Measurements from ENCODE around the gene NPEPPS.

Gene NPEPPS

GRCh38 chr17:47603830-47604597 lies 73.1 kb downstream of the NPEPPS start:
- TF ChIP-seq JUND (IDR thresholded peaks at IDR 0.05; ENCODE audit: low read depth): no peak
- no peak for DNase-seq (ENCODE audit: low read depth in 1 of 2, low spot score in 1 of 2)
- in situ Hi-C loops (cut with HindIII; ENCODE audit: low pct_unique_long_range_greater_than_20kb, low sequenced_read_pairs): no loop called here

GRCh38 chr17:47604598-47604927 lies 73.7 kb downstream of the NPEPPS start:
- in situ Hi-C loops (cut with HindIII; ENCODE audit: low pct_unique_long_range_greater_than_20kb, low sequenced_read_pairs): no loop called here
- no peak for TF ChIP-seq JUND (IDR thresholded peaks at IDR 0.05; ENCODE audit: low read depth)
- no peak for DNase-seq (ENCODE audit: low read depth in 1 of 2, low spot score in 1 of 2)

DNA sequence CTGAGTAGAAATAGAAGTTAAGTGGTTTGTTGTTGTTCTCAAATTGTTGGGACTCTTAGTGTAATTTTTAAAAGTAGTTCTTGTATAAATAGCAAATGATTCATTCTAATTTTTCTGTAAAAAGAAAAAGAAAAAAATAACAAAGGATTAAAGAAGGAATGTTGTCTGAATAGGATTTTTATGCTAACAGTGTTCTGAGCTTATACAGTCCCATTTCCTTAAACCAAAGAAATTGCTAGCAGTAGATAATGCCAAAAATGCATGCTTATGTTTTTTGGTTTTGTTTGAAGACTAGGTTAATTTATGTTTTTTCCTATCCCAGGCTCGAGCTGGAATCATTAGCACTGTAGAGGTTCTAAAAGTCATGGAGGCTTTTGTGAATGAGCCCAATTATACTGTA lies 74.1 kb downstream of the NPEPPS start:
- no peak for TF ChIP-seq JUND (IDR thresholded peaks at IDR 0.05; ENCODE audit: low read depth)
- DNase-seq (ENCODE audit: low read depth in 1 of 2, low spot score in 1 of 2): no peak
- in situ Hi-C loops (cut with HindIII; ENCODE audit: low pct_unique_long_range_greater_than_20kb, low sequenced_read_pairs): no loop called here

DNA sequence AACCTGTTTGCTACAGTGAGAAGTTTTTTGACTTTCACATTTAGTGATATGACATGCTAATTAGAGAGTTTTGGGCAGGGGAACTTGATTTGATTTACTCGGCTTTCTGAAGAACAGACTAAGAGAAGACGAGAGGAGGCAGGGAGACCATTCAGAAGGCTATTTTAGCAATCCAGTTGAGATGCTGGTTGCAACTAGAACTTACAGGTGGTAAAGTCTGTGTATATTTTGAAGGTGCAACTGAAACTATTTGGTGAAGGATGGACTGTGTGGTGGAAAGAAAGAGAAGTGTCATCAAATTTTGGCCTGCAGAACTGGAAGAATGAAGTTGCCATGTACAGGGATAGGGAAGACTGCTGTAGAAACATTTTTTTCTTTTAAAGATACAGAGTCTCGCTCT lies 76.6 kb downstream of the NPEPPS start:
- in situ Hi-C loops (cut with HindIII; ENCODE audit: low pct_unique_long_range_greater_than_20kb, low sequenced_read_pairs): no loop called here
- TF ChIP-seq JUND (IDR thresholded peaks at IDR 0.05; ENCODE audit: low read depth): no peak
- DNase-seq (ENCODE audit: low read depth in 1 of 2, low spot score in 1 of 2): no peak

DNA sequence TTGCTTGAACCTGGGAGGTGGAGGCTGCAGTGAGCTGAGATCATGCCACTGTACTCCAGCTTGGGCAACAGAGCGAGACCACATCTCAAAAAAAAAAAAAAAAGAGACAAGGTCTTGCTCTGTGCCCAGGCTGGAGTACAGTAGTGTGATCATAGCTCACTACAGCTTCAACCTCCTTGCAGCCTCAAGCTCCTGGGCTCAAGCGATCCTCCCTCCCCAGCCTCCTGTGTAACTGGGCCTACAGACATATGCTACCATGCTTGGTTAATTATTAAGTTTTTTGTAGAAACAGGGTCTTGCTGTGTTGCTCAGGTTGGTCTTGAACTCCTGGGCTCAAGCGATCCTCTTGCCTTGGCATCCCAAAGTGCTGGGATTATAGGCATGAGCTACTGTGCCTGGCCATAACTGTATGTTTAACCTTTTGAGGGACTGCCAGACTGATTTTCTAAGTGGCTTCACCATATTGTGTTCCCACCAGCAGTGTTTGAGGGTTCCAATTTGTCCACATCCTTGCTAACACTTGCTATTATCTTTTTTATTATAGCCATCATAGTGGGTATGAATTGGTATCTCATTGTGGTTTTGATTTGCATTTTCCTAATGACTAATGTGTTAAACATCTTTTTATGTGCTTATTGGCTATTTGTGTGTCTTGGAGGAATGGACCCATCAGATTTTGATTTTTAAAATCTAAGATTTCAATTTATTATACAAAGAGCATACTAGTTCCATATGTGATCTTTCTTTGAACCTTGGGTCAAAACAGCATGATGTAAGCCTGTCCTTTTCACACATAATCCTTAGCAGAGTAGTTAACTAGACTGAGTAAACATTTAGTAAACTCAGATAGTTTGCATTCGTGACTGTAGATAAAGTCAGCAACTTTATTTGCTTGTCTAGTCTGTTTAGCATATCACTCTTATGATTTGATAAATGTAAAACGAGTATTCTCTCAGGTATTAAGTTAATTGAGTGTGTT lies 80.8 kb downstream of the NPEPPS start:
- no peak for TF ChIP-seq JUND (IDR thresholded peaks at IDR 0.05; ENCODE audit: low read depth)
- no peak for DNase-seq (ENCODE audit: low read depth in 1 of 2, low spot score in 1 of 2)
- in situ Hi-C loops (cut with HindIII; ENCODE audit: low pct_unique_long_range_greater_than_20kb, low sequenced_read_pairs): no loop called here

- peak in 1 of 2 experiments; percentile 71 for DNase-seq (ENCODE audit: low read depth in 1 of 2, low spot score in 1 of 2)
- TF ChIP-seq JUND (IDR thresholded peaks at IDR 0.05; ENCODE audit: low read depth): no peak
- in situ Hi-C loops (cut with HindIII; ENCODE audit: low pct_unique_long_range_greater_than_20kb, low sequenced_read_pairs): no loop called here
Measured at GRCh38 chr17:47615766-47616424, 85.0 kb downstream of the NPEPPS start.

DNA sequence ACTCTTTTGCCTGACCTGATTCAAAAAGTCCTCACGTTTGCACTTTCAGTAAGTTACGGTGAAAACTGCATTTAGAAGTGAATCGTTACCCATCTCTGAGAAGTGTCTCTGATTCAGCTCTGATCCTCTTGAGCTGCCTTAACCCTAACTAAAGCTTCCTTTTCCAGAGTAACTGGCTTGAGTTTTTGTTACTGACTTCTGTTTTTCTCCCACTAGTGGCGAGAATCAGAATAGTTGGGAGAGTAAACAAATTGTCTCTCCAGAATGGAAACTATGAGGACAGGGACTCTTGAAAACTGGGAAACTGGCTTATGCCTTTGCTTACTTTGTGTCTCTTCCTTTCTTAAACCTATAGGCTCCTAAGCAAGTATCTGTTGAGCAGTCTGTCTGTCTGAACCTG lies 87.5 kb downstream of the NPEPPS start:
- peak in 1 of 2 experiments; percentile 61 for DNase-seq (ENCODE audit: low read depth in 1 of 2, low spot score in 1 of 2)
- in situ Hi-C loops (cut with HindIII; ENCODE audit: low pct_unique_long_range_greater_than_20kb, low sequenced_read_pairs): no loop called here
- no peak for TF ChIP-seq JUND (IDR thresholded peaks at IDR 0.05; ENCODE audit: low read depth)

- no peak for TF ChIP-seq JUND (IDR thresholded peaks at IDR 0.05; ENCODE audit: low read depth)
- DNase-seq (ENCODE audit: low read depth in 1 of 2, low spot score in 1 of 2): no peak
- in situ Hi-C loops (cut with HindIII; ENCODE audit: low pct_unique_long_range_greater_than_20kb, low sequenced_read_pairs): no loop called here
Measured at GRCh38 chr17:47620503-47621245, 89.8 kb downstream of the NPEPPS start.

- no peak for TF ChIP-seq JUND (IDR thresholded peaks at IDR 0.05; ENCODE audit: low read depth)
- in situ Hi-C loops (cut with HindIII; ENCODE audit: low pct_unique_long_range_greater_than_20kb, low sequenced_read_pairs): no loop called here
- peak in 1 of 2 experiments; percentile 73 for DNase-seq (ENCODE audit: low read depth in 1 of 2, low spot score in 1 of 2)
Measured at GRCh38 chr17:47621293-47622179, 90.6 kb downstream of the NPEPPS start.

DNA sequence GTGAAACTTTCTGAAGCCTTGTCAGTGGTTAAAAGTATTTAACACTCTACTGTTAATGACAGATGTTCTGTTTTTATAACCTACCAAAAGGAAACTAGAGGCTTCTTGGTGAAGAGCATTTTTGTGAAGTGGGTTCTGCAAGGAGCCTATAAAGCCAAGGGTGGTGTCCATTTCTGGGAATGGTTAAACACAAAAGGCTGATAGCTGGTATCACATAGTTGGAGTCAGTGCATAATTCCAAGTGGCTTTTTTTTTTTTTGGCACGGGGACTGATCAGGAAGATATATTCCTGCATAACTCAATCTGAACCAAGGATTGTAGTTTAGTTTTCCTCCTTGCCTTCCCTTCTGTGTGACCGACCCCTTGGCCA lies 91.3 kb downstream of the NPEPPS start:
- DNase-seq (ENCODE audit: low read depth in 1 of 2, low spot score in 1 of 2): no peak
- no peak for TF ChIP-seq JUND (IDR thresholded peaks at IDR 0.05; ENCODE audit: low read depth)
- in situ Hi-C loops (cut with HindIII; ENCODE audit: low pct_unique_long_range_greater_than_20kb, low sequenced_read_pairs): no loop called here

- DNase-seq (ENCODE audit: low read depth in 1 of 2, low spot score in 1 of 2): no peak
- in situ Hi-C loops (cut with HindIII; ENCODE audit: low pct_unique_long_range_greater_than_20kb, low sequenced_read_pairs): no loop called here
- TF ChIP-seq JUND (IDR thresholded peaks at IDR 0.05; ENCODE audit: low read depth): no peak
Measured at GRCh38 chr17:47624727-47625068, 93.8 kb downstream of the NPEPPS start.

Data from T47D (cell line).